Activated CD4-positive, alpha-beta T cell treated with anti-CD3 and anti-CD28 coated beads for 24 hours (primary cell): ENCODE data around the gene MGLL.
A peak's percentile ranks its signal among the peaks of the same experiment; 100 is the strongest.

Experiments used
- DNase-seq, 2 donors: peaks; one replicate each; pipeline ENCODE4 v3.0.0-alpha.2; 2020; ENCODE audit warnings: low read depth in 2 of 2

MGLL gene

DNA sequence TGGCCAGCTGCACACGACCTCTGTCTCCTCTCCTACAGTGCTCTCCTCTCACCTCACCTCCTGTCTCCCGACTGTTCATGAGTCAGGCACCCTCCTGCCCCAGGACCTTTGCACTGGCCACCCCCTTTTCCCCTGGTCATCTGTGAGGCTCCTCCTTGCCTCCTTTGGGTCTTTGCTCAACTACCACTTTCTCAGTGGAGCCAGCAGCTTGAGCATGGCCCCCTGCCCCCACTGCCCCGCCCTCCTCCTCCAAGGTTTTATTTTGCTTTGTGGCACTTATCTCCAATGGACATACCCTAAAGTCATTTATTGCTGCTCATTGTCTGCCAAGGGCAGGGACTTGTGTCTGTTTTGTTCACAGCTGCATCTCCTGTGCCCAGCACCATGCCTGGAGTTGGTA, 64.3 kb downstream of the MGLL start:
- no peak for DNase-seq

DNA sequence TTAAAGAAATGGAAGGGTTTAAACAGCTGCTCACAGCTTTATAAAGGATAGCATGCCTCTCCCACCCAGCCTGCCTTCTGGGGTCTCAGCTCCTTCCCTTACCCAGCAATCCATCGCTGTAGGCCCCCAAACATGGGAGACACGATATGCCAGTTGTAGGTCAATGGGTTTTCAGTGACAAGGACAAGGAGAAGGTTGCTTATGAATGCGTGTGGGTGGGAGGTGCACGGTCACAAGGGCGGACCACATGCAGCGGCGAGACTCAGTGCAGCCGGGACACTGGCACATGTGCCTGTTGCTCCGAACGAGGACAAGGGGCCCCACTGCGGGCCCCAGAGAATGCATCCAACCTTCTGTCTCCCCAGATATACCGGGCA, 67.0 kb downstream of the MGLL start:
- no peak for DNase-seq

DNA sequence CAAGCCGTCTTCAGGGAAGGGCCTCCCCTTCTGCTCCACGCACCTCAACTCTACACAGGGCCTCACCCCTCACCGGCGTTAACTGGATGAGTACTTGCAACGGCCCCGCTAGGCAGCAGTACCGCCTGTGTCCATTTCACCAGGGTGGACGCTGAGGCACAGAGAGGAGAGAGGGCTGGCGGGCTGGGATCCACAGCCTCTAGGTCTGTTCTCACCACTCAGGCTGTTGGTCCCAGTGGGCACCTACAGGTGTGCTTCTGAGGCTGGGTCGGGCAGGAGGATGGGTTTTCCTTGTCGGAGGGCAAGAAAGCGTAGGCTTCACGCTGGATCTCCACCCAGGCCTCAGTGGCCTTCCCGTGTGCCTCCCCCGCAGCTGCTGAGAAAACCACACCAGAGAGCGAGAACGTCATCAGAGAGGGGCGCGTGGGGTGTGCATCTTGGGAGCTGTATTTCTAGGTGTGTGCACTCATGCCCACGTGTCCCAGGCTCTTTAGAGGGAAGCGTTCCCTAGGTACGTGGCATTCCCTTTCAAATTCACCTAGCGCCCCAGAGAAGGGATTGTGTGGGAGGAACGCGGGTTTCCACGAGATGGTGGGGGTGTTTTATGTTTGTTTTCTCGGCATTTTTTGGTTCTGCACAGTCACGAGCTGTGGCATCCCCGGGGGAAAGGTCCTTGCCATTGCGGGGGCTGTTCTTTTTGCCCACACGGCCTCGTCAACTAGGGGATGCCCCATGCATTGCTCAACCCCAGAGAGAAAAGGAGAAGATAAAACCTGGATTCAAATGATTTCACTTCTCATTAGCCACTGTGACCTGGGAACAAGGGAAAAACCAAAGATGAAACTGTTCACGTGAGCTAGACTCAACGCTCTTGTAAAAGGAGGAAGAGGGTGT, 67.7 kb downstream of the MGLL start:
- peak in 1 of 2 donors; percentile 23 for DNase-seq

DNA sequence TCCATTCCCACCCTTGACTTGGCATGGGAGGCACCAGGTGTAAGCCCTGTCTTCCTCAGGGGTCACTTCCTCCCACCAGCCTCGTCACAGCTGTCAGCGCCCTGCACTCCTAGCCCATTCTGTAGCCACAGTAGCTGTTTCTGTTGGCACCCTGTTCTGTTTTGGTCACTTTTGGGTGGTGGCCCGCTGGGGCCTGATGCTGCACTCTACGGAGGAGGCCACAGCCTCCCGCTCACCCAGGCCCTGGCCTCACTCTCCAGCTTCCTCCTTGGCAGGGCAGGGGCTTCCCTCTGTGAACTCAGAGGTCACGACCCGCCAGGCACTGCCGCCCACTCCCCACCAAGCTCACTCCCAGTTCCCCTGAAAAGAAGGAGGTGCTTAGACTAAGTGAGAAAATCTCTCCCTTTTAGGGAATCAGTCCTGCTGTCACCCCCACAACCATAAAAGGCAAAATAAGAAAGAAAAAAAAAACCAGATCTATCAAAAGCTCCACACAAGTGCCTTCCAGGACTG, 68.4 kb downstream of the MGLL start:
- DNase-seq = no peak

DNA sequence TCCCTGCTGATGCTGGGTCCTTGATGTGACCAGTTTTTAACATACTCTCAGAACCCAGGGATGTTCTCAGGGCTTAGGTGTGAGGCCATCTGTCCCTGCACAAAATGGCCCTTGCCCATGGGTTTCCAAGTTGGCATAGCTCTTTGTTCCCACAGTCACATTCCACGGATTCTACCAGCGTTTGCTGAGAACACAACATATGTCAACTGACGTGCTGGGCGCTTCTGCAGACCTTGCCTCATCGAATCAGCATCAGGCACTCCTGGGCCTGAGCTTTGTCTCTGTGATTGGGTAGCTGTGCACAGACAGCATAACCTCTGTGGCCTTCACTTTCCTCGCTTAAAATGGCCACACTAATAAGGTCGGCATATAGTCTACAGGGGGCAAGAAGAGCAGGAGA, 69.0 kb downstream of the MGLL start:
- no peak for DNase-seq

DNA sequence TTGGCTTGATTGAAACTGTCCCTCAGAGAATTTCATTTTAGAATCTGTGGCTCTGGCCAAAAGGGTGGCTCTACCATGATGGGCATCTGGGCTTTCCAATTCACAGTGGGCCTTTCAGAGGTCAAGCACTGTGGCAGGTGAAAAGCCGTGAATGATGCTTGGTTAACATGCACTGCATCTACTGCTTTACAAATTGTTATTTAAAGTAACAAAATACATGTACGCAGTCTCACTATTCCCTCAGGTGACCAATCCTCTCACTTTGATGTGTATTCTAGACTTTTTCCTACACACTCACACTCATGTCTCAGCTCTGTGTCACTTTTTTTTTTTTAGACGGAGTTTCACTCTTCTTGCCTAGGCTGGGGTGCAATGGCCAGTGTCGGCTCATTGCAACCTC, 70.5 kb downstream of the MGLL start:
- DNase-seq = no peak

DNA sequence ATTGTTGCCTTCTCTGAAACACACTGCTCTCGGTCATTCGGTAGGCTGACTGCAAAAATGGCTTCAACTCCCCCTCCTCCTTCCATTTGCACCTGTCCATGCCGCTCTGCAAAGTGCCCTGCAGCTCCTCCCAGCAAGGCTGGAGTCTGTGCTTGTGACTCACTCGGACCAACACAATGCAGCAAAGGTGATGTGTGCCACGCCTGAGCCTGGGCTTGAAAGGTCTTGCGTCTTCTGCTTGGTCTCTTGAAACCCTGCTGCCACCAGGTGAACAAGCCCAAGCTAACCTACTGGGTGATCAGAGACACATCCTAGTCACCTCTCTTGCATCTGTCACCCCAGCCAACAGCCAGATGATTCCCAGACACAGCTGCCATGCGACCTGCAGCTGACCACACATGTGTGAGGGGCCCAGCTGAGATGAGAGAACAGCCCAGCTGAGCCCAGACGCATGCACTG, 71.1 kb downstream of the MGLL start:
- DNase-seq = no peak

DNA sequence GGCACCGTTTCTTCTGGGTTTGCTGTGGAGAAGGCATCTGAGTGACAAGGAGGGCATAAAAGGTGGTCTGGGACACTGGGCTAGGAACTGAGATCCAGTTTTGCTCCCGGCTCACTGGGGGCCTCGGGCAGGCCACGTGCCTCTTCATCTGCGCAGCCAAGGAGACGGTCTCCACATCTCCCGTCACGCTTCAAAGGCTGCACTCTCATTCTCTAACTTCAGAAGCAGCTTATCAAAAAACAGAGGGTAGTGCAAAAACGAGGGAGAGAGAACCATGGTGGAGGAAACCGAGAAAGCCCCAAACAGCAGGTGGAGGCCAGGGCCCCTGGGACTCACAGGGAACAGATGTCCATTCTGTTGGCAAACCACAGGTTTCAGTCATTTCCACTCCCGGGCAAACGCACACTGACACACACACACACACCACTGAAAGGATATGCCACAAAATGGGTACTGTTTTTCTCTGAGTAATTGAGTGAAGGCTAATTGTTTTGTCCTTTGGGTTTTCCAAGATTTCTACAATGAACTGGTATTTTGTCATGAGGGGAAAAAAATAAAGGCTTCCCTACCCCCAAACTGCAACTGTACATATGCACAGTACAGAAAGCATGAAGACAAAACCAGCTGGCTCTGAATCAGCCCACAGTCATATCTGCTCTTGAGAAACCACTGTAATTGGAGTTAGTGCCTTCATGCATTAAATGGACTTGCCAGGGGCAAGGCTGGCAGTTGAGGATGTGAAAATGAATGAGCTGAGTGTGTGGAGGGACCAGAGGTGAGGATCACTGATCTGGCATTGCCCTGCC, 71.9 kb downstream of the MGLL start:
- DNase-seq = no peak

DNA sequence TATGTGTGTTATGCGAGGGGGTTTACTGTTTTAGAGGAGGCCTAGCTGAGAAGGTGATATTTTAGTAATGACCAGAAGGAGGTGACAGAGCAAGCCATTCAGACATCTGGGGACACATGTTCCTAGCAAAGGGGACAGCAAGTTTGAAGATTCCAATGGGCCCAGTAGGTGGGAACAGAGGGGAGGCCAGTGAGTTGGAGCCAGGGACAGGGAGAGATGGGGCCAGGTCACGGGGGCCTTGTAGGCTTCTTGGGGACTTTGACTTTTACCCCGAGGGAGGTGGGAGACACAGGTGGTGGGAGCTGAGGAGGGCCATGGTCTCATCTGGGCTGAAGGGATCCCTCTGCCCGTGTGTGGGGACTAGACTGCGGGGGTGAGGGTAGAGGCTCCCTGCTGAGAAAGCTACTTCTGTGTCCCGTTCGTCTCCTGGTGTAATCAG, 72.5 kb downstream of the MGLL start:
- no peak for DNase-seq

DNA sequence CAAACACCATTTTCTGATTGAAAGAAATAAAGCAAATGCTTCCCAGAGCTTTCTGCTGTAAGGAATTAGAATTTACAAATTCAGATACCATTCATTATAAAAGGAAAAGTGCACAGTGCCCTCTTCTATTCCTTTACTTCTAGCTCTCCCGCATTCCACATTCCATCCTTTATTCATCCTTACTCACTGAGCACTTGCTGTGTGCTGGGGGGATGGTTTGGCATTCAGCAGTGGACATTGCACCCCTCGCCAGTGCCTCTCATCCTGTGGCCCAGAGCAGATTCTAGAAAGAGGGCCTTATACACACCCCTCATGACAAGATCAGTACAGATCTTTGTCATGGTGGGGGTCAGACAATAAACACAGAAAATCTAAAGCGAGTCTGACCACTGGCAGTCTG, 73.0 kb downstream of the MGLL start:
- no peak for DNase-seq

DNA sequence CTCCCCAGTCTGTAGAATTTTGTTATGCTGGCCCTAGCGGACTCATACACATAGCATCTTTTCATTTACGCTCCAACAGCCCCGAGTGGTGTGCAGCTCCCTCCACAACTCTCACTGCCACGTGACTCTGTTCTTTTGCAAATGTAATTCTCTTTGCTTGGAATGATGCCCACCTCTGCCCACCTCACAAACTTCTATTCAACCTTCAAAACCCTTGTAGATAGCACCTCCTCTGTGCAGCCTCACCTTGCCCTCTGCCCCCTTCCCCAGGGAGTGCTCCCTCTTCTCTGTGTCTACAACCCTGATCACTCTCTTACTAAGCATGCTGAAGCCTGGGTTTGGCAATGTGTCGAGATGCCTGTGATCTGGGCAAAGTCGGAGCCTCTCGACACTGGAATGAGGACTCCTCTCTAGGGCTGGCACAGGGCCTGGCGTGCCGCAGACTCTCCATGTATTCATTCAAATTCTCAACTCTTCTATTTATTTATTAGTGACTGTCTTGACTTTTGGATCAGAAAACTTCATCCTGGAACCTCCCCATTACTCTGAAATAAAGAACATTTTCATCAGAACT, 73.5 kb downstream of the MGLL start:
- no peak for DNase-seq

DNA sequence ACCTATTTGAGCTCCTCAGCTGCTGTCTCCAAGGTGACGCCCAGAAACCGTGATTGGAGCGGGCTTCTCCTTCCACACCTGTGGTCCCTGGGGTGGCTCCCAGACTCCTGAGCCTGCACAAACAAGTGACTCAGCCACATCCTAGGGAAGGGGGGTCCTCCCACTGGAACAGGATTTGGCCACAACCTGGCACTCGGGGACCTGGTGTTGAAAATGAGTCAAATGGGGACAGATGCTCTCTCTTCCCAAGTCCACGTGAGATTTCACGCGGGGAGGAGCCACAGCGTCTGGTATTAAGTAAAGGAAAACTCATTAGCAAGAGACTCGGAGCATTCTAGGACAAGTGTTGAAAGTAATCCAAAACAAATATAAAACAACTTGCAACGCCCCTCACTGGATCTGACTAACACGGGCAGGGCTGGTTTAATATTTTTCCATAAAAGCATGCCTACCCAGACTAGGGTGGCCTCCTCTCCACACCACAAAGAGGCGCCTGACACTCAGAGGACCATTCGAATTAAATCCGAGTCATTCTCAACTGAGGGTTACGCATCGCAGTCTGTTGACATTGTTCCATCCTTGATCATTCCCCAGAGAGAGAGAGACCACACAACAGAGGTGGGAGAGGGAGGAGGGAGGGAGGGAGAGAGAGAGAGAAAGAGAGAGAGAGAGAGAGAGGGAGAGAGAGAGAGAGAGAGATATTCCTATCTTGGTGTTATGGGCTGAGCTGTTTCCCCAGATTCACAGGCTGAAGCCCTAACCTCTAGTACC, 74.4 kb downstream of the MGLL start:
- DNase-seq = no peak

DNA sequence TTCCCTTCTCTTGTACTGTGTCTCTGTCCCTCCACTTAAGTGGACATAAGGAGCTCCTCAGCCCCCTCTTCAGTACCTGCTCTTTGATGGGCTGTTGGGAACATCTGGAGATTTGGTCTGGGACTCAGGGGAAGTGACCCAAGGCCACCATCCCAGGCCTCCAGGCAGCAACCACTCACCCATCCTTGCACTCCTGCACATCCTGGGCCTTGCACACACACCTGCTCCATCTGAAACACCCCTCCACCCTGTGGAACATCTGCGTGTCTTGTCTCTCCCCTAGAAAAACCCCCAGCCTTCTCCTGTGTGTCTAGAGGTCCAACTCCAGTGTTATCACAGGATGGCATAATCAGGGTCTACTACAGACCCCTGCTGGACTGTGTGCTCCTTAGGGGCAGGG, 75.2 kb downstream of the MGLL start:
- DNase-seq = no peak

DNA sequence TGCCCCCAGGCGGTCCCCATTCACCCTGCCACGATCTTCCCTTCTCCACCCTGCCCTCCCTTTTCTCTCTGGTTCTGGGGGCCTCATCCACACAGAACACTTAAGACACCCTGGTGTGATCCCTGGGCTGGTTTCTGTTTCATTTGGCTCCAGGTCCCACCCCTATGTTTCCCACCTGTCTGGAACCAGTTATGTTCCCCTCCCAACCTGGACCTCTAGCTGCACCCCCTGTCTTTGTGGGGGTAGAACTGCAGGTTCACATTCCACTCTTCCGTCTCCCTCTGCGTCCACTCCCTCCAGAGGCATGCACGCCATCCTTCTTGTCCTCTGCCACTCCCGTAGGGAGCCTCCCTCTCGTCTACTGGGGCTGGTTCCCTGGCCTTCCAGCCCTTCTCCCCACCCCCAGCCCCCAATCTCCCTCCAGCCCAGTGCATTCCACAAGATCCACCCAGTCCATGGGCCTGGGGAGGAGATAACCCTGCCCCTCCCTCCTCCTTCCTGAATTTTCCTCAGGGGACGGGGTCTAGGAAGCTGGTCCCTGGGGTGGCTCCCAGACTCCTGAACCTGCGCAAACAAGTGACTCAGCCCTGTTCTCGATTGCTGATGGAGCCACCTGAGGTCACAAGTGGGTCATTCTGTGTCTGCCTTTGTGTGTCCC, 75.8 kb downstream of the MGLL start:
- no peak for DNase-seq

DNA sequence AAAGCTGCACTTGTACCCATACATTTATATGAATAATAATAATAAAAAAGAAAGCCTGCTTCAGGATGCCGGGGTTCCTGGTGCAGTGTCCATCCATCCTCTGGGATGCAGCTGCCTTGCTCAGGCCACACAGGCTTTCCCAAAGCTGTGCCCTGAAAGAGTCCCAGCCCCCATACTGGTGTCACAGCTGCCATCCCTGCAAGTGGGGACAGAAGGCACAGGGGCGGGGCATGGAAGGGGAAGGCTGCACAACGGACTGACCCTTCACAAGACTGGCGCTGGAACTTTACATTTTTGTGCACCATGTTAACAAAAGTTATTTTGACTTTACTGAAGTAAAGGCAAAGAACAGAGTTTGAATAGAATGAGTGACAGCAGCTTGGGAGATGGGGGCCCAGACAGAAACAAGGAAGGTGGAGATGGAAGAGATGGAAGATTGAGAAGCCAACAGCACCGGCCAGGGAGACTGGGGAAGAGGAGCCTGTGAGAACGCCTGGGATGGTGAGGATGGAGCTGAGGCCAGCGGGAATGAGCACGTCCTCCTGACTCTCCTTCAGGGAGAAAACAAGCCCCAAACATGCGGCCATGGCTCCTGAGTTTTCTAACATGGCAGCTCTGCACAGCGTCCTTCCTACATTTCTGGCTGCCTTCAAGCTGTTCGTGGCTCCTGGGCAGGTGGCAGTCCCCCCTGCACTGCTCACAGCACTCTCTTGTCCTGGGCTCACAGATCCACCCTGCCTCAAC, 76.5 kb downstream of the MGLL start:
- DNase-seq = no peak

DNA sequence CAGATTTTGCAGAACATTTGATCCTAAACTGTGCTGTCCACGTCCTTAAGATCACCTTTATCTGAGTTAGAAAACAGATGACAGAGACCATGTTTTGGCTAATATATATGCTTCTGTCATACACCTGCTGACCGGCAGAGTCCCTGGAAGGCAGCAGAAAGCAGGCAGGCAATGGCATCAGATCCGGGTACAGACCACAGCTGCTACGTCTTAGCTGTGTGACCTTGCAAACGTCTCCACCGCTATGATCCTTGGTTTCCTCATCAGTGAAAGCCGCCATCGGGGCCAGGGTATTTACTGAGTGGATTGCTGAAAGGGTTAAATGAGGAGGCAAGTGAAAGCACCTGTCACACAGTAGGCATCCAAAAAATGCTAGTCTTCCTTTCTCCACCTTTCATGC, 77.4 kb downstream of the MGLL start:
- DNase-seq = no peak

DNA sequence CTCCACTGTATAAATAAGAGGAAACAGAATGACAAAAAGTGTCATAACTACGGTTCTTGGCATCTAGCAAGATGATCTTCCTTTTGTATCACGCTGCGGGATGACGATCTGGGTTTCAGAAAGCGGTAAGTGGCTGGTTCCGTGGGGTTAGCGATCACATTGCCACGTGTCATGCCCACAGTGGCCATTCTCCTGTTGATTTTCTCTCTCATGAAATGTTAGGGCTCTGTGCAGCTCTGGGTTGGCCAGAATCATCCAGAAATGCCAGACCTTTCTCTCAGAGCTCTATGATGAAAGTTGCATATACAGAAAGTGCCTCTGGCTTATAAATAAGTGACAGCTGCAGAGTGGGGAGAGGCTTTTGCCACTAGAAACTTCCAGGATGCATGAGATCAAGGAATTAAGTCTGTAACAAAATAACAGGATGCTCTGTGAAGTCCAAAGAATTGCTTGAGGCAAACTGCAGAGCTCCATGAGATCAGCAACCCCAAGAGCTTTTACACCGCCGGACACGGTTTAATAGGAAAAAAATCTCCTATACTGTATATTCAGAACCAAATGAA, 78.0 kb downstream of the MGLL start:
- DNase-seq = no peak

DNA sequence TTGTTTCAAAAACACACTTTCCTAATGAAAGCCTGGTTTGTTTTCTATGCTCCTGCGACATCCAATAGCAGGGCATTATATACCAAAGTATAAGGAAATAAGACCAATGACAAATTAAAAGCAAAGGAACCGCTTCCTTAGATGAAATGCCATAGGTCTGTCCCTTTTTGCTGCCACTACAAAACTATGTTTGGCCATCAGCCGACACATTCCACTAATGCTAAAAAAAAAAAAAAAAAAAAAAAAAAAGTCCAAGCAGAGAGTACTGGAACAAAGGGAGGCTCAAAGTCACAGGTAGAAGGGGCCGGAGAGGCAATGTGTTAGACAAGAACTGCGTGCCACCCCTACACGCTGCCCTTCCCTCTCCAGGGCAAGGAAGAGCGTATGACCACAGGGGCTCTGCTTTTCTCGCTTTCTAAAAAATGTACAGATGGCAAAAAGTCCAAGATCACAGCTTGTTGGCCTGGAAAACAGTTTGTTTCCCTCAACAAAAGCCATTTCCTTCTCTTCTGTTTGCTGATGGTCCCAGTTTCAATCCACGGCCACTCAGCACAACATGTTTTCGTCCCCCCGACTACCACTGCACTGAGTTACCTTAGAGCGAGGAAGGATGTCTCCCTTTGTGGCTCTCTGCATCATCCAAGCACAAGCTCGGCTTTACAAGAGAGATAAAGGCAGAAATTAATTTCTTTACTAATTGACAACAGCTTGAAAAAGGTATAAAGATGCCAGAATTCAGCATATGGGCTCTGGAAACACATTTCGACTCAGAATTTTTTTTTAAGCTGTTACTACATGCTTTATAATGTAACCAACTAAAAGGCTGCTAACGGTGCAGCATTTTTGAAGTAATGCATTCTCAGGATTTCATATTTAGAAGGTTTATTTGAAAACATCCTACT, 78.7 kb downstream of the MGLL start:
- DNase-seq = no peak

DNA sequence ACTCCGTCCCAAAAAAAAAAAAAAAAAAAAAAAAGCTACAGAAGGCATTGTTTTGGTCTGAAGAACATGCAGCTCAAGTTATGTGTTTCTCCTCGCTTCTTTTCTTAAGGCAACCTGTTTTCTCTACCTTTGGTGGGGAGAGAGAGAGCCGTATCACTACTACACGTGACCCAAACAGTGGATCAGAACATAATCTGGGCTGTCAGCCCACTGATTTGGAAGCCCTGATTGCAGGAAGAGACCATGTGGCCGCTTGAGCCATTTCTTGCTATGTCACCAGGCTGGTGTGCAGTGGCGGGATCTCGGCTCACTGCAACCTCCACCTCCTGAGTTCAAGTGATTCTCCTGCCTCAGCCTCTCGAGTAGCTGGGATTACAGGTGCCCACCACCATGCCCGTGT, 79.7 kb downstream of the MGLL start:
- DNase-seq = no peak
